NCI-H748 treated with DMSO at 0.1 percent for 48 hours (cell line): Measurements from ENCODE around the gene CCL28.
"Not testable (repeated sequence)": the region's sequence is repeated elsewhere in the genome, so short reads cannot be mapped to it uniquely, and the experiment has no call there.

Source experiments
- DNase-seq: peaks from one replicate; lab custom pipeline; 2025; lab: John Stamatoyannopoulos, UW

CCL28 gene

GRCh38 chr5:43410414-43410813 lies 1.8 kb downstream of the CCL28 start:
- DNase-seq = no peak

GRCh38 chr5:43409809-43410271 lies 2.4 kb downstream of the CCL28 start:
- DNase-seq = no peak

GRCh38 chr5:43402524-43403066 lies 9.6 kb downstream of the CCL28 start:
- not testable (repeated sequence) for DNase-seq

- DNase-seq = peak; percentile 26
These were observed 10.4 kb downstream of the CCL28 start for GRCh38 chr5:43401827-43402226.

GRCh38 chr5:43400082-43400481 lies 12.1 kb downstream of the CCL28 start:
- DNase-seq = no peak

- no peak for DNase-seq
These were observed 15.4 kb downstream of the CCL28 start for GRCh38 chr5:43396762-43397304.

GRCh38 chr5:43390471-43390870 lies 21.7 kb downstream of the CCL28 start:
- DNase-seq = no peak

GRCh38 chr5:43389679-43390329 lies 22.4 kb downstream of the CCL28 start:
- DNase-seq = peak; percentile 100

- DNase-seq = no peak
These were observed 25.2 kb downstream of the CCL28 start for GRCh38 chr5:43386960-43387362.

- DNase-seq = no peak
These were observed 35.6 kb downstream of the CCL28 start for GRCh38 chr5:43376496-43377140.

GRCh38 chr5:43371821-43372220 lies 40.4 kb downstream of the CCL28 start:
- DNase-seq = no peak

GRCh38 chr5:43370352-43370751 lies 41.8 kb downstream of the CCL28 start:
- DNase-seq = no peak

GRCh38 chr5:43369651-43370050 lies 42.5 kb downstream of the CCL28 start:
- no peak for DNase-seq

- no peak for DNase-seq
These were observed 44.1 kb downstream of the CCL28 start for GRCh38 chr5:43367909-43368669.

- no peak for DNase-seq
These were observed 44.7 kb downstream of the CCL28 start for GRCh38 chr5:43367453-43367852.

- not testable (repeated sequence) for DNase-seq
These were observed 45.4 kb downstream of the CCL28 start for GRCh38 chr5:43366680-43367246.

GRCh38 chr5:43365155-43365554 lies 47.0 kb downstream of the CCL28 start:
- DNase-seq = not testable (repeated sequence)

- no peak for DNase-seq
These were observed 48.6 kb downstream of the CCL28 start for GRCh38 chr5:43363445-43364152.

- DNase-seq = no peak
These were observed 49.3 kb downstream of the CCL28 start for GRCh38 chr5:43362725-43363435.

GRCh38 chr5:43358726-43359125 lies 53.5 kb downstream of the CCL28 start:
- no peak for DNase-seq

- no peak for DNase-seq
These were observed 53.9 kb downstream of the CCL28 start for GRCh38 chr5:43358301-43358700.
